SU-DHL-6 (cell line): ENCODE data around the gene ARMC9.
"Not testable (repeated sequence)": the region's sequence is repeated elsewhere in the genome, so short reads cannot be mapped to it uniquely, and the experiment has no call there.

ENCODE experiments used
- H2AFZ ChIP-seq: fragments of 200-600 bp; sonication (generic); 2 replicates; pipeline ENCODE4 v1.6.1; 2014; ENCODE audit warnings: low read depth, mild to moderate bottlenecking, moderate library complexity, mixed read lengths, antibody characterized with exemption, low read length; ENCODE audit not compliant: severe bottlenecking
- H3F3A ChIP-seq: fragments of 200-600 bp; shearing (Covaris generic); 2 replicates; pipeline ENCODE4 v1.6.0; 2016; ENCODE audit warnings: antibody characterized with exemption, mild to moderate bottlenecking; ENCODE audit not compliant: insufficient read depth
- H3K27ac ChIP-seq: fragments of 200-600 bp; sonication (generic); 2 replicates; pipeline ENCODE4 v1.5.1; 2016; ENCODE audit warnings: low read depth, mild to moderate bottlenecking, low read length, moderate library complexity, mixed read lengths
- H3K27me3 ChIP-seq: fragments of 200-600 bp; sonication (generic), shearing (Covaris generic); 2 replicates; pipeline ENCODE4 v1.6.0; 2014; ENCODE audit warnings: mild to moderate bottlenecking, low read length
- H3K36me3 ChIP-seq: fragments of 200-600 bp; sonication (generic); 2 replicates; pipeline ENCODE4 v1.6.1; 2014; ENCODE audit warnings: mild to moderate bottlenecking, low read length, mixed read lengths
- H3K4me2 ChIP-seq: fragments of 300-600, 200-600 bp; shearing (Covaris generic), sonication (generic); 2 replicates; pipeline ENCODE4 v1.6.0; 2014; ENCODE audit warnings: low read length, low read depth, mild to moderate bottlenecking; ENCODE audit not compliant: poor library complexity, severe bottlenecking
- H3K4me3 ChIP-seq: fragments of 200-600 bp; sonication (generic); 2 replicates; pipeline ENCODE4 v1.5.1; 2014; ENCODE audit warnings: antibody characterized with exemption, low read length, mild to moderate bottlenecking, mixed read lengths; ENCODE audit not compliant: insufficient read depth, poor library complexity, severe bottlenecking
- H3K79me2 ChIP-seq: fragments of 200-600 bp; sonication (generic); 2 replicates; pipeline ENCODE4 v1.6.1; 2014; ENCODE audit warnings: mild to moderate bottlenecking, low read length, moderate library complexity; ENCODE audit not compliant: insufficient read depth
- H3K9ac ChIP-seq: fragments of 200-600 bp; sonication (generic); 2 replicates; pipeline ENCODE4 v1.7.0; 2014; ENCODE audit warnings: mild to moderate bottlenecking, low read length
- H3K9me2 ChIP-seq: fragments of 200-600 bp; sonication (generic); replicated peaks from 2 replicates; pipeline ENCODE4 v1.6.1; 2014; ENCODE audit warnings: low read length; ENCODE audit not compliant: insufficient read depth
- H3K9me3 ChIP-seq: fragments of 200-600 bp; sonication (generic); 2 replicates; pipeline ENCODE4 v1.6.1; 2014; ENCODE audit warnings: low read length, mixed read lengths; ENCODE audit not compliant: insufficient read depth
- H4K20me1 ChIP-seq: fragments of 200-600 bp; sonication (generic); 2 replicates; pipeline ENCODE4 v1.6.1; 2014; ENCODE audit warnings: low read depth, mild to moderate bottlenecking, antibody characterized with exemption, low read length, moderate library complexity, mixed read lengths
- CTCF ChIP-seq: fragments of 200-600 bp; sonication (generic); IDR thresholded peaks from one replicate; pipeline ENCODE4 v1.5.1; 2017; ENCODE audit warnings: antibody characterized with exemption, mild to moderate bottlenecking, low read length, moderate library complexity; ENCODE audit not compliant: insufficient read depth, poor library complexity, severe bottlenecking
- EZH2phosphoT487 ChIP-seq: fragments of 200-600 bp; sonication (generic), shearing (Covaris generic); conservative IDR thresholded peaks from 2 replicates; pipeline ENCODE4 v1.6.1; 2018; ENCODE audit warnings: mild to moderate bottlenecking, antibody characterized with exemption, low read length, moderate library complexity, mixed read lengths

ARMC9 gene

GRCh38 chr2:231299267-231299666 is 100.8 kb downstream of the ARMC9 start:
- TF ChIP-seq EZH2phosphoT487: no peak
- no peak for TF ChIP-seq CTCF
- Histone ChIP-seq H3K9me3 (no peaks in the 10 kb centered on the region), H2AFZ (peak overlapping the region; percentile 1), H3K36me3 (no peaks in the 10 kb centered on the region), H3K9me2 (no peaks in the 10 kb centered on the region), H3K4me3 (no peak overlapping the region), H3K4me2 (peak overlapping the region; percentile 58), H3K27ac (peak overlapping the region; percentile 89), H3K27me3 (no peaks in the 10 kb centered on the region), H3K9ac (peak overlapping the region; percentile 41), H4K20me1 (no peaks in the 10 kb centered on the region), H3K79me2 (no peaks in the 10 kb centered on the region), H3F3A (peaks cover 42% of the 10 kb centered on the region)

GRCh38 chr2:231300020-231300721 is 101.7 kb downstream of the ARMC9 start:
- no peaks in the 10 kb centered on the region for H4K20me1 ChIP-seq
- H2AFZ ChIP-seq: peak overlapping the region; percentile 1
- H3K9me3 ChIP-seq: no peaks in the 10 kb centered on the region
- H3K36me3 ChIP-seq: no peaks in the 10 kb centered on the region
- peak overlapping the region; percentile 41 for H3K9ac ChIP-seq
- H3F3A ChIP-seq: peaks cover 42% of the 10 kb centered on the region
- H3K27ac ChIP-seq: peak overlapping the region; percentile 89
- H3K4me2 ChIP-seq: peak overlapping the region; percentile 58
- no peaks in the 10 kb centered on the region for H3K9me2 ChIP-seq
- TF ChIP-seq CTCF (no peak), EZH2phosphoT487 (no peak)
- no peak overlapping the region for H3K4me3 ChIP-seq
- no peaks in the 10 kb centered on the region for H3K27me3 ChIP-seq
- H3K79me2 ChIP-seq: no peaks in the 10 kb centered on the region

- Histone ChIP-seq H3K9me2 (no peaks in the 10 kb centered on the region), H3K79me2 (no peaks in the 10 kb centered on the region), H2AFZ (peak overlapping the region; percentile 33), H3K27ac (peak overlapping the region; percentile 89), H3F3A (peaks cover 42% of the 10 kb centered on the region), H3K9ac (peak overlapping the region; percentile 41; the same call in 1 of the 2 replicates), H3K27me3 (no peaks in the 10 kb centered on the region), H3K4me2 (peak overlapping the region; percentile 58), H3K9me3 (no peaks in the 10 kb centered on the region), H3K36me3 (no peaks in the 10 kb centered on the region), H3K4me3 (no peak overlapping the region), H4K20me1 (no peaks in the 10 kb centered on the region)
- TF ChIP-seq CTCF (no peak), EZH2phosphoT487 (no peak)
Measured at GRCh38 chr2:231300722-231301076, 102.3 kb downstream of the ARMC9 start.

GRCh38 chr2:231304259-231304658 is 105.8 kb downstream of the ARMC9 start:
- H3K9me2 ChIP-seq, H3K9me3 ChIP-seq, H3K4me2 ChIP-seq, H3K79me2 ChIP-seq, H3K27ac ChIP-seq, H3K4me3 ChIP-seq, H3K27me3 ChIP-seq, H4K20me1 ChIP-seq, H3K36me3 ChIP-seq, H3K9ac ChIP-seq, H2AFZ ChIP-seq: not testable (repeated sequence)
- H3F3A ChIP-seq: peaks cover 27% of the 10 kb centered on the region
